Measurements from ENCODE around the gene AIMP1.

DNA sequence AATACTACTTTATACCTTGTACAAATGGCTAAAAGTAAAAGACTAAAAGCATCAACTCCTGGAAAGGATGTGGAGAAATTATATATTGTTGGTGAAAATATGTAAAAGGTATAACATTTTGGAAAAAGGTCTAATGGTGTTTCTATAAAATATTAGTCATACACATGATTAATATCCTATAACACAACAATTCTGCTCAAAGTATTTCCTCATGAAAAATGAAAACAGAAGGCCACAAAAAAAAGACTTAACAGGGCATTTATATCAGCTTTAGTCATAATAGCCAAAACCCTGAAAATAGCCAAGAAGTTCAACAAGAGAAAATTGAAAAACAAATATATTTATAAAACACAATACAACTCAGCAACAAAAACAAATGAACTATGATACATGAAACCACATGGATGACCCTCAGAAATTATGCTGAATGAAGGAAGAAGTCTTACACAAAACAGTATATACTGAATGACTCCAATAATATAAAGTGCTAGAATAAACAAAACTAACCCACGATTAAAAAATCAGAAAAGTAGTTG is 39.1 kb upstream of the AIMP1 start:
- TF ChIP-seq GATA2 (IDR thresholded peaks at IDR 0.05; ENCODE audit: low read depth, low read length), result no peak
- no peak for TF ChIP-seq GATA3 (IDR thresholded peaks at IDR 0.05; ENCODE audit: low read depth, low read length)

Measured in SH-SY5Y (cell line).